WTC11 (cell line): Measurements from ENCODE around the gene WNT3A.

Experiments used
- KAT7 ChIP-seq: sonication (generic); formaldehyde crosslinking; IDR thresholded peaks from 2 replicates; pipeline ENCODE4 v1.8.1; 2023; ENCODE audit warnings: missing genetic modification reagents, mild to moderate bottlenecking, borderline replicate concordance
- TF ChIP-seq, protein P1 (sequence below): fragments of 200-600 bp; IDR thresholded peaks from 2 replicates; pipeline ENCODE4 v1.8.0; 2022; ENCODE audit warnings: antibody characterized with exemption
- TF ChIP-seq, protein P2 (sequence below): sonication (generic); formaldehyde crosslinking; IDR thresholded peaks from 2 replicates; pipeline ENCODE4 v1.8.1; 2023; ENCODE audit warnings: mild to moderate bottlenecking, missing genetic modification reagents, moderate library complexity
- TF ChIP-seq, protein P3 (sequence below): sonication (generic); formaldehyde crosslinking; IDR thresholded peaks from 2 replicates; pipeline ENCODE4 v1.8.1; 2023; ENCODE audit warnings: mild to moderate bottlenecking, moderate library complexity, missing genetic modification reagents
- TF ChIP-seq, protein P4 (sequence below): sonication (generic); formaldehyde crosslinking; IDR thresholded peaks from 2 replicates; pipeline ENCODE4 v1.8.1; 2023; ENCODE audit warnings: mild to moderate bottlenecking, missing genetic modification reagents, borderline replicate concordance

DNA sequence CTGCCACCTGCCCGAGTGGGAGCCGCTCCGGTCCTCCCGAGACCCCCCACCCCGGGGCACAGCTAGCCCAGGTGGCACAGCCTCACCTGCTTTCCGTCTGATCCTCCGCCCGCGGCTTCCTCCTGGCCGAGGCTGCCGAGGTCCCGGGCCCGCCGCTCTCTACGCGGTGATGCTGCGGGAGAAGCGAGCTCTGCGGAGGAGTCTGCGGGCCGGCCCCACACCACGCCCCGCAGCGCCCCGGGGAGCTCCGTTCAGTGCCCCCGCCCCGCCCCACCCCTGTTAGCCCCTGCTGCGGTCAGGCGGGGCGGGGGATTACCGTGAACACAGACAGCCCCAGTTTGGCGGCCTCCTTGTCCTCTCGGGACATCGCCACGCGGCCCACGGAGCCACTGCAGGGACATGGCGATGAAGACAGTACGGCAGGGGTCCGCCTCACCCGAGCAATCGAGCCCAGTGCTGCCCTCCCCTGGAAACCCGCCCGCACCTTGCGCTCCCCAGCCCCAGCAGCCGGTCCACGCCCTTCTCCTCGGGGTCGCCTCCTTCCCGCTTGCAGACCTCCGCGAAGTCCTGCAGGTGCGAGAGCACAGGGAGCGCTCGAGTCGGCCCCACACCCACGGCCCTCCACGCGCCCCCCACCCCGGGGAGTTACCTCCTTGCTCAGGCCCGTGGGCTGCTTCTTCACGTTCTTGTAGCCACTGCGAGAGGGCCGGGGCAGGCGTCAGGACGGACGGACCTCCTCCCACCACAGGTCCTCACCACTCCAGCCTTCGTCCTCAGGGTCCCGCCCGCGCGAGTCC lies 95.4 kb downstream of the WNT3A start:
- TF ChIP-seq, protein P1, sequence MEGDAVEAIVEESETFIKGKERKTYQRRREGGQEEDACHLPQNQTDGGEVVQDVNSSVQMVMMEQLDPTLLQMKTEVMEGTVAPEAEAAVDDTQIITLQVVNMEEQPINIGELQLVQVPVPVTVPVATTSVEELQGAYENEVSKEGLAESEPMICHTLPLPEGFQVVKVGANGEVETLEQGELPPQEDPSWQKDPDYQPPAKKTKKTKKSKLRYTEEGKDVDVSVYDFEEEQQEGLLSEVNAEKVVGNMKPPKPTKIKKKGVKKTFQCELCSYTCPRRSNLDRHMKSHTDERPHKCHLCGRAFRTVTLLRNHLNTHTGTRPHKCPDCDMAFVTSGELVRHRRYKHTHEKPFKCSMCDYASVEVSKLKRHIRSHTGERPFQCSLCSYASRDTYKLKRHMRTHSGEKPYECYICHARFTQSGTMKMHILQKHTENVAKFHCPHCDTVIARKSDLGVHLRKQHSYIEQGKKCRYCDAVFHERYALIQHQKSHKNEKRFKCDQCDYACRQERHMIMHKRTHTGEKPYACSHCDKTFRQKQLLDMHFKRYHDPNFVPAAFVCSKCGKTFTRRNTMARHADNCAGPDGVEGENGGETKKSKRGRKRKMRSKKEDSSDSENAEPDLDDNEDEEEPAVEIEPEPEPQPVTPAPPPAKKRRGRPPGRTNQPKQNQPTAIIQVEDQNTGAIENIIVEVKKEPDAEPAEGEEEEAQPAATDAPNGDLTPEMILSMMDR, result no peak
- TF ChIP-seq, protein P2, sequence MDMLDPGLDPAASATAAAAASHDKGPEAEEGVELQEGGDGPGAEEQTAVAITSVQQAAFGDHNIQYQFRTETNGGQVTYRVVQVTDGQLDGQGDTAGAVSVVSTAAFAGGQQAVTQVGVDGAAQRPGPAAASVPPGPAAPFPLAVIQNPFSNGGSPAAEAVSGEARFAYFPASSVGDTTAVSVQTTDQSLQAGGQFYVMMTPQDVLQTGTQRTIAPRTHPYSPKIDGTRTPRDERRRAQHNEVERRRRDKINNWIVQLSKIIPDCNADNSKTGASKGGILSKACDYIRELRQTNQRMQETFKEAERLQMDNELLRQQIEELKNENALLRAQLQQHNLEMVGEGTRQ (CRISPR knock-in tag), result no peak
- TF ChIP-seq KAT7 (CRISPR knock-in tag), result no peak
- TF ChIP-seq, protein P3, sequence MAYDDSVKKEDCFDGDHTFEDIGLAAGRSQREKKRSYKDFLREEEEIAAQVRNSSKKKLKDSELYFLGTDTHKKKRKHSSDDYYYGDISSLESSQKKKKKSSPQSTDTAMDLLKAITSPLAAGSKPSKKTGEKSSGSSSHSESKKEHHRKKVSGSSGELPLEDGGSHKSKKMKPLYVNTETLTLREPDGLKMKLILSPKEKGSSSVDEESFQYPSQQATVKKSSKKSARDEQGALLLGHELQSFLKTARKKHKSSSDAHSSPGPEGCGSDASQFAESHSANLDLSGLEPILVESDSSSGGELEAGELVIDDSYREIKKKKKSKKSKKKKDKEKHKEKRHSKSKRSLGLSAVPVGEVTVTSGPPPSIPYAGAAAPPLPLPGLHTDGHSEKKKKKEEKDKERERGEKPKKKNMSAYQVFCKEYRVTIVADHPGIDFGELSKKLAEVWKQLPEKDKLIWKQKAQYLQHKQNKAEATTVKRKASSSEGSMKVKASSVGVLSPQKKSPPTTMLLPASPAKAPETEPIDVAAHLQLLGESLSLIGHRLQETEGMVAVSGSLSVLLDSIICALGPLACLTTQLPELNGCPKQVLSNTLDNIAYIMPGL (CRISPR knock-in tag), result no peak; the same call in 1 of the 2 replicates
- TF ChIP-seq, protein P4, sequence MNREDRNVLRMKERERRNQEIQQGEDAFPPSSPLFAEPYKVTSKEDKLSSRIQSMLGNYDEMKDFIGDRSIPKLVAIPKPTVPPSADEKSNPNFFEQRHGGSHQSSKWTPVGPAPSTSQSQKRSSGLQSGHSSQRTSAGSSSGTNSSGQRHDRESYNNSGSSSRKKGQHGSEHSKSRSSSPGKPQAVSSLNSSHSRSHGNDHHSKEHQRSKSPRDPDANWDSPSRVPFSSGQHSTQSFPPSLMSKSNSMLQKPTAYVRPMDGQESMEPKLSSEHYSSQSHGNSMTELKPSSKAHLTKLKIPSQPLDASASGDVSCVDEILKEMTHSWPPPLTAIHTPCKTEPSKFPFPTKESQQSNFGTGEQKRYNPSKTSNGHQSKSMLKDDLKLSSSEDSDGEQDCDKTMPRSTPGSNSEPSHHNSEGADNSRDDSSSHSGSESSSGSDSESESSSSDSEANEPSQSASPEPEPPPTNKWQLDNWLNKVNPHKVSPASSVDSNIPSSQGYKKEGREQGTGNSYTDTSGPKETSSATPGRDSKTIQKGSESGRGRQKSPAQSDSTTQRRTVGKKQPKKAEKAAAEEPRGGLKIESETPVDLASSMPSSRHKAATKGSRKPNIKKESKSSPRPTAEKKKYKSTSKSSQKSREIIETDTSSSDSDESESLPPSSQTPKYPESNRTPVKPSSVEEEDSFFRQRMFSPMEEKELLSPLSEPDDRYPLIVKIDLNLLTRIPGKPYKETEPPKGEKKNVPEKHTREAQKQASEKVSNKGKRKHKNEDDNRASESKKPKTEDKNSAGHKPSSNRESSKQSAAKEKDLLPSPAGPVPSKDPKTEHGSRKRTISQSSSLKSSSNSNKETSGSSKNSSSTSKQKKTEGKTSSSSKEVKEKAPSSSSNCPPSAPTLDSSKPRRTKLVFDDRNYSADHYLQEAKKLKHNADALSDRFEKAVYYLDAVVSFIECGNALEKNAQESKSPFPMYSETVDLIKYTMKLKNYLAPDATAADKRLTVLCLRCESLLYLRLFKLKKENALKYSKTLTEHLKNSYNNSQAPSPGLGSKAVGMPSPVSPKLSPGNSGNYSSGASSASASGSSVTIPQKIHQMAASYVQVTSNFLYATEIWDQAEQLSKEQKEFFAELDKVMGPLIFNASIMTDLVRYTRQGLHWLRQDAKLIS, result no peak
